Vagina (tissue), 2 donors: ENCODE measurements around the gene KIAA2012. TPM values are rescaled to one million over a fixed set of nuclear protein-coding genes. Genes with fewer than 3 reads are reported as not detected.

ENCODE experiments used
- DNase-seq, 2 donors: peaks; one replicate each; pipeline ENCODE4 v3.0.0-alpha.2; 2017; ENCODE audit errors: extremely low spot score in 2 of 2
- H3K27ac ChIP-seq: fragments of 200-600 bp; sonication (generic); one replicate; pipeline ENCODE4 v1.5.1; 2019
- H3K27me3 ChIP-seq: fragments of 200-600 bp; sonication (generic); one replicate; pipeline ENCODE4 v1.5.1; 2019
- H3K36me3 ChIP-seq, 2 donors: fragments of 200-600 bp; sonication (generic); one replicate each; pipeline ENCODE4 v1.5.1; 2017 to 2019
- H3K4me1 ChIP-seq: fragments of 200-600 bp; sonication (generic); one replicate; pipeline ENCODE4 v1.5.1; 2019
- H3K4me3 ChIP-seq, 2 donors: fragments of 200-600 bp; sonication (generic); 1 replicate in 1 of 2; 2 replicates in 1 of 2; pipeline ENCODE4 v1.5.1; 2016 to 2019
- H3K9me3 ChIP-seq: fragments of 200-600 bp; sonication (generic); one replicate; pipeline ENCODE4 v1.5.1; 2019
- POLR2A ChIP-seq, 2 donors: fragments of 450-650 bp; IDR thresholded peaks; one replicate each; pipeline ENCODE4 v1.6.1; 2017; ENCODE audit warnings: antibody characterized with exemption in 2 of 2, mild to moderate bottlenecking in 2 of 2, moderate library complexity in 2 of 2
- POLR2AphosphoS5 ChIP-seq, 2 donors: sonication (generic); formaldehyde crosslinking; IDR thresholded peaks; one replicate each; pipeline ENCODE4 v1.9.0; 2017; ENCODE audit warnings: antibody characterized with exemption in 2 of 2, mild to moderate bottlenecking in 2 of 2, low read depth in 1 of 2; ENCODE audit not compliant: insufficient read depth in 1 of 2
- intact Hi-C: fragments of 100-400 bp; cut with DNase I; formaldehyde crosslinking; loops from one replicate; pipeline ENCODE4 v1.15.1; 2023
- total RNA-seq: library from RNA; depleted of rRNA; stranded (reverse); fragments of >200 nt; gene quantifications from one replicate; pipeline ENCODE4 v1.2.3, GENCODE V29; 2016
- TF ChIP-seq, protein P1 (sequence below), 3 experiments: fragments of 450-650 bp in 2 of 3; fragments of 200-600 bp in 1 of 3; sonication (generic) in 1 of 3; IDR thresholded peaks; one replicate each; pipeline ENCODE4 v1.5.1; 2017 to 2019; ENCODE audit warnings: antibody characterized with exemption in 3 of 3, mild to moderate bottlenecking in 2 of 3, moderate library complexity in 2 of 3

Gene KIAA2012
- total RNA-seq, 1 donor from 2014 or later, result not detected

DNA sequence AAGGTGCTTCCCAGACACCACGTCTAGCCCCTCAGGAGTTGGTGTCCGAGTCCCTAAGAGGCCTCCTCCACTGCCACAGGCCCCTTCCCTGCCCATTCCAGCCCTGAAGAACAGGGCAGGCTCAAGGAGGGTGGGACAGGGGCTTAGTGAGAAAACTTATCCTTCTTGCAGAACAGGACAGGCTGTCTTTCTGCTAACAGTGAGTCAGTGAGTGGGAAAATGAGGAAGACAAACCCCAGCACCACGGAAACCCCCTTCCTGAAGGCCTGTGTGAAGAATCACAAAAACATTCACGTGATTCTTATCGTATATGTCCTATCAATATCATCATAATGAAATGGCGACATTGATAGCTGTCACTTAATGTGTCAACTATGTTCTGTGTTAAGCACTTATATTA, 29.6 kb upstream of the KIAA2012 start:
- H3K27ac ChIP-seq, result no peak overlapping the region
- no peak for DNase-seq

DNA sequence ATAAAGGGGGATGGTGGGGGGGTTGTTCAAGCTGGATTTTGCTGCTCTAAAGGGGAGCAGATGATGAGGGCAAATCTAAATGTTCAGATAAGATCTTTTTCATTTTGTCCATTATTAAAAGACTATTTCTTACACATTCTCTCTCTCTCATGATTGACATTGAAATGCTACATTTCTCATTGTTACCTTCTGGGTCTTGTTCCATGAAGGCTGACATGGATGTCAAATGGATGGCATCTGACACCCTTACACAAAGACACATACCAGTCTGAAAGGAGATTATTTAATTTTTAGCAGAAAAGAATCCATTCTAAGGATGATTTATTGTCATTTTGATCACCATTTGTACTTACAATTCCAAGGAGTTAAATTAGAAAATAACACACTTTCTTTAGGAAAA, 28.3 kb upstream of the KIAA2012 start:
- H3K27me3 ChIP-seq, result no peaks in the 10 kb centered on the region
- intact Hi-C loops, result no loop called here
- H3K27ac ChIP-seq, result no peak overlapping the region
- no peak for TF ChIP-seq POLR2AphosphoS5 (IDR thresholded peaks at IDR 0.05; ENCODE audit: insufficient read depth in 1 of 2, low read depth in 1 of 2)
- no peak for TF ChIP-seq POLR2A (IDR thresholded peaks at IDR 0.05)
- TF ChIP-seq, protein P1, sequence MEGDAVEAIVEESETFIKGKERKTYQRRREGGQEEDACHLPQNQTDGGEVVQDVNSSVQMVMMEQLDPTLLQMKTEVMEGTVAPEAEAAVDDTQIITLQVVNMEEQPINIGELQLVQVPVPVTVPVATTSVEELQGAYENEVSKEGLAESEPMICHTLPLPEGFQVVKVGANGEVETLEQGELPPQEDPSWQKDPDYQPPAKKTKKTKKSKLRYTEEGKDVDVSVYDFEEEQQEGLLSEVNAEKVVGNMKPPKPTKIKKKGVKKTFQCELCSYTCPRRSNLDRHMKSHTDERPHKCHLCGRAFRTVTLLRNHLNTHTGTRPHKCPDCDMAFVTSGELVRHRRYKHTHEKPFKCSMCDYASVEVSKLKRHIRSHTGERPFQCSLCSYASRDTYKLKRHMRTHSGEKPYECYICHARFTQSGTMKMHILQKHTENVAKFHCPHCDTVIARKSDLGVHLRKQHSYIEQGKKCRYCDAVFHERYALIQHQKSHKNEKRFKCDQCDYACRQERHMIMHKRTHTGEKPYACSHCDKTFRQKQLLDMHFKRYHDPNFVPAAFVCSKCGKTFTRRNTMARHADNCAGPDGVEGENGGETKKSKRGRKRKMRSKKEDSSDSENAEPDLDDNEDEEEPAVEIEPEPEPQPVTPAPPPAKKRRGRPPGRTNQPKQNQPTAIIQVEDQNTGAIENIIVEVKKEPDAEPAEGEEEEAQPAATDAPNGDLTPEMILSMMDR (IDR thresholded peaks at IDR 0.05), result no peak
- peaks cover under 1% of the 10 kb centered on the region for H3K4me1 ChIP-seq
- no peaks in the 10 kb centered on the region for H3K36me3 ChIP-seq
- H3K4me3 ChIP-seq, result no peak overlapping the region
- H3K9me3 ChIP-seq, result no peaks in the 10 kb centered on the region
- no peak for DNase-seq

More for the DNA sequence above, 29.6 kb upstream of the KIAA2012 start:
- intact Hi-C loops, result no loop called here
- no peaks in the 10 kb centered on the region for H3K27me3 ChIP-seq
- peaks cover 14% of the 10 kb centered on the region for H3K4me1 ChIP-seq
- no peaks in the 10 kb centered on the region for H3K36me3 ChIP-seq
- H3K9me3 ChIP-seq, result no peaks in the 10 kb centered on the region
- TF ChIP-seq POLR2A (IDR thresholded peaks at IDR 0.05), result no peak
- no peak overlapping the region for H3K4me3 ChIP-seq

DNA sequence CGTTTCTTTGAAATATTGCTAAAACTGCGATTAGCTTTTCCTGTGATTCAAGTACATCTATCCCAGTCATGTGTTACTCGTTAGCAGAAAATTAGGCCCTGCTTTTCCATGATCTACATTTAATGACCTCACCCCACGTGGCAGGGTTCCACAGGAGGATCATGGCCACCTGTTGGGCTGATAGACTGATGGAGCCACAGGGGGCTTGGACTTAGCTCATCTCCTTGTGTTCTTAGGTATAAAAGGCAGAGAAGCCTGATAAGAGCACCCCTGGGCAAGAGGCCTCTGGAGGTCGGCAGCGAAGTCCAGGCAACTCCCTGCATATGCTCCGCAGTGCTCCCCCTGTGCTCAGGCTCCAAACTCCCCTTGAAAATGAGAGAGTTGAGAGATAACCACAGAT, 26.5 kb upstream of the KIAA2012 start:
- no peaks in the 10 kb centered on the region for H3K4me1 ChIP-seq
- H3K9me3 ChIP-seq, result no peaks in the 10 kb centered on the region
- H3K27me3 ChIP-seq, result no peaks in the 10 kb centered on the region
- TF ChIP-seq POLR2AphosphoS5 (IDR thresholded peaks at IDR 0.05; ENCODE audit: insufficient read depth in 1 of 2, low read depth in 1 of 2), result no peak
- H3K36me3 ChIP-seq, result no peaks in the 10 kb centered on the region
- no peak overlapping the region for H3K27ac ChIP-seq
- no peak for DNase-seq
- H3K4me3 ChIP-seq, result no peak overlapping the region
- intact Hi-C loops, result no loop called here

DNA sequence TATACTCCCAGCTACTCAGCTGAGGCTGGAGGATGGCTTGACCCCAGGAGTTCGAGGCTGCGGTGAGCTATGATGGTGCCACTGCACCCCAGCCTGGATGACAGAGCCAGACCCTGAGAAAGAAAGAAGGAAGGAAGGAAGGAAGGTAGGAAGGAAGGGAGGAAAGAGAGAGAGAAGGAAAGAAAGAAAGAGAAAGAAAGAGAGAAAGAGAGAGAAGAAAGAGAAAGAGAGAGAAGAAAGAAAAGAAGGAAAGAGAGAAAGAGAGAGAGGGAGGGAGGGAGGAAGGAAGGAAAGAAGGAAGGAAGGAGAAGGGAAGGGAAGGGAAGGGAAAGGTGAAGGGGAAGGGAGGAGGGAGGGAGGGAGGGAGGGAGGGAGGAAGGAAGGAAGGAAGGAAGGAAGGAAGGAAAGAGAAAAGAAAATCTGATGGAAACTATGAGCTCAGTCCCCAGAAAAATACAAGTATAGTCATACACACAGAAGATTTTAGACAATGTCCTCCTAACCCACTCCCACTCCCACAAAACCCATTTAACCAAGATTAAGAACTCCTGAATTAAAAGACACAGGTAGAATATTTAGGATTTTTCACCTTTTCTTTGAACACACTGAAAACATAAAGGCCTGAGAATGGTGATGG, 23.8 kb upstream of the KIAA2012 start:
- H3K36me3 ChIP-seq, result no peaks in the 10 kb centered on the region
- no peak for DNase-seq
- intact Hi-C loops, result no loop called here
- no peak overlapping the region for H3K4me3 ChIP-seq
- no peak overlapping the region for H3K27ac ChIP-seq
- no peaks in the 10 kb centered on the region for H3K9me3 ChIP-seq
- H3K4me1 ChIP-seq, result peaks cover 10% of the 10 kb centered on the region
- H3K27me3 ChIP-seq, result no peaks in the 10 kb centered on the region
- TF ChIP-seq POLR2AphosphoS5 (IDR thresholded peaks at IDR 0.05; ENCODE audit: insufficient read depth in 1 of 2, low read depth in 1 of 2), result no peak
- TF ChIP-seq POLR2A (IDR thresholded peaks at IDR 0.05), result no peak
- TF ChIP-seq, protein P1 (IDR thresholded peaks at IDR 0.05), result no peak

DNA sequence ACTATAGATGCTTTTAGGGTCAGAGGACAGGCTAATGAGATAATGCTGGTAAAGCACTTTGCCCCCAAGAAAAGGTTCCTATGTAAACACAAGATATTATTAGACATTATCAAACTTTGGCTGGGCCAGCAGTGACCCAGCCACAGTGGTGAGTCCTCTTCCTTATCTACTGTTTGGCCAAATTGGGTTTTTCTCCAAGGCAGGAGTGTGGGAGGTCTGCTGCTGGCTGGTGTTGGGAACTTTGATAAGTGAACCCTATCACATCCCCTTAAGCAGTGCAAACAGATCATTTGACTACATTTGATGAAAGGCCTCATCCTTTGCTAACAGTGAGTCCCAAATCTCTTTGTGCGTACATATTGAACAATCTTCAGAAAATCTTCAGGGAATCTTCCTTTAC, 23.2 kb upstream of the KIAA2012 start:
- no peaks in the 10 kb centered on the region for H3K9me3 ChIP-seq
- H3K4me3 ChIP-seq, result no peak overlapping the region
- H3K4me1 ChIP-seq, result peaks cover 10% of the 10 kb centered on the region
- no peaks in the 10 kb centered on the region for H3K36me3 ChIP-seq
- intact Hi-C loops, result no loop called here
- no peak overlapping the region for H3K27ac ChIP-seq
- TF ChIP-seq POLR2A (IDR thresholded peaks at IDR 0.05) (no peak), POLR2AphosphoS5 (IDR thresholded peaks at IDR 0.05; ENCODE audit: insufficient read depth in 1 of 2, low read depth in 1 of 2) (no peak)
- TF ChIP-seq, protein P1 (IDR thresholded peaks at IDR 0.05), result no peak
- no peaks in the 10 kb centered on the region for H3K27me3 ChIP-seq
- DNase-seq, result no peak

DNA sequence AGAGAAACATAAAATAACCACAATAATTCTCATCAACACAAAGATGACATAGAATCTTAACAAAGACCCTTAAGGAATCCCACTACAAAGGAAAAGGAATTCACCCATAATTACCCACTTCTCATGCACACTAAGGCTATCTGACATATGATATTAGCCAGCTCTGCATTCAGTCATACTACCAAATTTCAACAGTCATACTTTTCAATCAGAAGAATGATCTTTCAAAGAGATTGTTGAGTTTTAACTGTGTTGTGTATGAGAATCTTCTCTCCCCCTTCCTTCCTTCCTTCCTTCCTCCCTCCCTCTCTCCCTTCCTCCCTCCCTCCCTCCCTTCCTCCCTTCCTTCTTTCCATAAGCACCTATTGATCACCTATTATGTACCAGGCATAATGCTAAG, 22.4 kb upstream of the KIAA2012 start:
- no peaks in the 10 kb centered on the region for H3K9me3 ChIP-seq
- no peak for TF ChIP-seq POLR2A (IDR thresholded peaks at IDR 0.05)
- TF ChIP-seq, protein P1 (IDR thresholded peaks at IDR 0.05), result no peak
- TF ChIP-seq POLR2AphosphoS5 (IDR thresholded peaks at IDR 0.05; ENCODE audit: insufficient read depth in 1 of 2, low read depth in 1 of 2), result no peak
- intact Hi-C loops, result no loop called here

More for the DNA sequence above, 22.4 kb upstream of the KIAA2012 start:
- Histone ChIP-seq H3K4me3 (no peak overlapping the region), H3K36me3 (no peaks in the 10 kb centered on the region), H3K4me1 (peaks cover 10% of the 10 kb centered on the region), H3K27me3 (no peaks in the 10 kb centered on the region), H3K27ac (no peak overlapping the region)
- DNase-seq, result no peak
